Subcutaneous abdominal adipose tissue (tissue), 5 donors: ENCODE measurements around the gene FGF11.
A peak's percentile ranks its signal among the peaks of the same experiment; 100 is the strongest.
"Not testable (repeated sequence)": the region's sequence is repeated elsewhere in the genome, so short reads cannot be mapped to it uniquely, and the experiment has no call there.

Source experiments
- H3K27ac ChIP-seq: one replicate; pipeline ENCODE4 v1.7.0; 2013; ENCODE audit warnings: low read depth, mild to moderate bottlenecking, inconsistent platforms, low read length, moderate library complexity
- H3K27me3 ChIP-seq, 5 donors: one replicate each; pipeline ENCODE4 v1.7.0; 2013; ENCODE audit warnings: low read length in 5 of 5, inconsistent platforms in 1 of 5; ENCODE audit not compliant: control insufficient read depth in 5 of 5, insufficient read depth in 4 of 5
- H3K36me3 ChIP-seq, 5 donors: one replicate each; pipeline ENCODE4 v1.7.0; 2013; ENCODE audit warnings: low read length in 5 of 5; ENCODE audit not compliant: control insufficient read depth in 5 of 5, insufficient read depth in 5 of 5
- H3K4me1 ChIP-seq, 5 donors: one replicate each; pipeline ENCODE4 v1.7.0; 2013; ENCODE audit warnings: low read length in 5 of 5, mild to moderate bottlenecking in 3 of 5, moderate library complexity in 1 of 5; ENCODE audit not compliant: control insufficient read depth in 5 of 5, insufficient read depth in 5 of 5
- H3K4me3 ChIP-seq, 5 donors: one replicate each; pipeline ENCODE4 v1.7.0; 2013; ENCODE audit warnings: low read length in 5 of 5, low read depth in 1 of 5
- H3K9ac ChIP-seq, 5 donors: one replicate each; pipeline ENCODE4 v1.7.0; 2013; ENCODE audit warnings: low read length in 5 of 5, mild to moderate bottlenecking in 4 of 5, moderate library complexity in 3 of 5
- H3K9me3 ChIP-seq, 5 donors: one replicate each; pipeline ENCODE4 v1.7.0; 2013; ENCODE audit warnings: low read length in 5 of 5; ENCODE audit not compliant: control insufficient read depth in 5 of 5
- donor health status: healthy.
- donor health status: healthy.
- donor health status: healthy.
- donor health status: healthy.
- donor health status: healthy.

FGF11 gene

DNA sequence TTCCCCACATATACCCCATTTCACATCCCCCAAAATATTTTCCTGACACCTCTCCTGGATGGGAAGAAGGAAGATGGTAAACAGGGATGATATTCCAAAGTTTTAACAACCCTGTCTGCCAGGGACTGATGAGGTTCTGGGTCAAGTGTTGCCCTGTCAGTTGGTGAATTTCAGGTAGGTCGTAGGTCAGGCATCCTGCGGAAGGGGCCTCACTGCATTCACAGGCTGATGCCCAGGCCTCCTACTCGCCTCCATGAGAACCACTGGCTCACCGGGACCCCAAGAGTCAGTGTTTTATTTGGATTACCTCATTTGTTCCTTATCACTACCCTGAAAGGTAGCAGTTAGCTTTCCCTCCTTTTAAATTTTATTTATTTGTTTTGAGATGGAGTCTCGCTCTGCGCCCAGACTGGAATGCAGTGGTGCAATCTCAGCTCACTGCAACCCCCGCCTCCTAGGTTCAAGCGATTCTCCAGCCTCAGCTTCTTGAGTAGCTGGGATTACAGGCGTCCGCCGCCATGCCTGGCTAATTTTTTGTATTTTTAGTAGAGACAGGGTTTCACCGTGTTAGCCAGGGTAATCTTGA lies 29.6 kb downstream of the FGF11 start:
- H3K27me3 ChIP-seq = no peaks in the 10 kb centered on the region
- H3K9me3 ChIP-seq = no peaks in the 10 kb centered on the region
- H3K27ac ChIP-seq = no peak overlapping the region
- H3K9ac ChIP-seq = peak overlapping the region in 1 of 5 donors; percentile 14
- H3K36me3 ChIP-seq = peaks cover 0 to 28% (median 14%) of the 10 kb centered on the region in 5 donors
- H3K4me1 ChIP-seq = peaks cover 0 to 47% (median 36%) of the 10 kb centered on the region in 5 donors
- H3K4me3 ChIP-seq = no peak overlapping the region

DNA sequence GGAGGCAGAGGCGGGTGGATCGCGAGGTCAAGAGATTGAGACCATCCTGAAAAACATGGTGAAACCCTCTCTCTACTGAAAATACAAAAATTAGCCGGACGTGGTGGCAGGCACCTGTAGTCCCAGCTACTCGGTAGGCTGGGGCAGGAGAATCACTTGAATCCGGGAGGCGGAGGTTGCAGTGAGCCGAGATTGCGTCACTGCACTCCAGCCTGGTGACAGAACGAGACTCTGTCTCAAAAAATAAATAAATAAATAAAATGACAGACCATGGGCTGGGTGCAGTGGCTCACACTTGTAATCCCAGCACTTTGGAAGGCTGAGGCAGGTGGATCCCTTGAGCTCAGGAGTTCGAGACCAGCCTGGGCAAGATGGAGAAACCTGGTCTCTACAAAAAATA lies 30.5 kb downstream of the FGF11 start:
- peaks cover 0 to 22% (median 12%) of the 10 kb centered on the region in 5 donors for H3K36me3 ChIP-seq
- not testable (repeated sequence) for H3K4me3 ChIP-seq, H3K27me3 ChIP-seq, H3K9me3 ChIP-seq, H3K27ac ChIP-seq, H3K9ac ChIP-seq
- H3K4me1 ChIP-seq = peaks cover 0 to 56% (median 38%) of the 10 kb centered on the region in 5 donors

DNA sequence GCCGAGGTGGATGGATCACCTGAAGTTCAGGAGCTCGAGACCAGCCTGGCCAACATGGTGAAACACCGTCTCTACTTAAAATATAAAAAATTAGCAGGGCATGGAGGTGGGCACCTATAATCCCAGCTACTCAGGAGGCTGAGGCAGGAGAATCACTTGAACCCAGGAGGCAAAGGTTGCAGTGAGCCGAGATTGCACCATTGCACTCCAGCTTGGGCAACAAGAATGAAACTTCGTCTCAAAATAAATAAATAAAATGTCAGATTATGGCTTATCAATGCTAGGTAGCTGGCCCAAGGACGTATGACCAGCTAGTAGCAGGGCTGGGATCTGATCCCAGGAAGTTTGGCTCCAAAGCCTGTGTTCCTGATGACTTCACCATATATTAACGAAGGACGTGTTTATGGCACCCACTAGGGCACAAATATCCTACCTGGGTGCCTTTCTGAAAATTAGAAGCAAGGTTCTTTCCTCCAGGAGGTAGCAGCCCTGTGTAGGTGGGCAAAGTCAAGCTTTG lies 31.2 kb downstream of the FGF11 start:
- H3K27me3 ChIP-seq, H3K27ac ChIP-seq, H3K9me3 ChIP-seq, H3K4me3 ChIP-seq: not testable (repeated sequence)
- Histone ChIP-seq H3K36me3 (peaks cover 0 to 19% (median 11%) of the 10 kb centered on the region in 5 donors), H3K9ac (peak overlapping the region in 1 of 5 donors; percentile 39), H3K4me1 (peaks cover 0 to 62% (median 41%) of the 10 kb centered on the region in 5 donors)

DNA sequence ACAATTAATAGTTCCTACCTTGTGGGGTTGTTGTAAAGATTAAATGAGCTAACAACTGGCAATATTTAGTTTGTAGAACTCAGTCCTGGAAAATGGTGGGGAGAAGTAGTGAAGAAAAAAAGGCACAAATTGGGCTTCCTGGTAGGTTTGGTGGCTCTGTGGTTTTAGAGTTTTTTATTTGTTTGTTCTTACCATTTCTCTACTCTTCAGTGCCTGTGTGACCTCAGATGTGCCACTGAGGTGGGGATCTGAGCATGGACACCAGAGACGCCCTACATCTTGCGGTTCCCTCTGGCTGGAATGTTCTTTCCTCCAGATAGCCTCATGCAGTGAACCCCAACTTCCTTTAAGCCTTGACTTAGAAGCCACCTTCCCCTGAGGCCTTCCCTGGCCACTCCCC lies 32.4 kb downstream of the FGF11 start:
- peaks cover 0 to 7% (median under 1%) of the 10 kb centered on the region in 5 donors for H3K36me3 ChIP-seq
- no peak overlapping the region for H3K27ac ChIP-seq
- H3K4me1 ChIP-seq = peaks cover 11 to 66% (median 49%) of the 10 kb centered on the region in 5 donors
- H3K9ac ChIP-seq = peak overlapping the region in 1 of 5 donors; percentile 56
- H3K27me3 ChIP-seq = no peaks in the 10 kb centered on the region
- H3K9me3 ChIP-seq = no peaks in the 10 kb centered on the region
- no peak overlapping the region for H3K4me3 ChIP-seq

DNA sequence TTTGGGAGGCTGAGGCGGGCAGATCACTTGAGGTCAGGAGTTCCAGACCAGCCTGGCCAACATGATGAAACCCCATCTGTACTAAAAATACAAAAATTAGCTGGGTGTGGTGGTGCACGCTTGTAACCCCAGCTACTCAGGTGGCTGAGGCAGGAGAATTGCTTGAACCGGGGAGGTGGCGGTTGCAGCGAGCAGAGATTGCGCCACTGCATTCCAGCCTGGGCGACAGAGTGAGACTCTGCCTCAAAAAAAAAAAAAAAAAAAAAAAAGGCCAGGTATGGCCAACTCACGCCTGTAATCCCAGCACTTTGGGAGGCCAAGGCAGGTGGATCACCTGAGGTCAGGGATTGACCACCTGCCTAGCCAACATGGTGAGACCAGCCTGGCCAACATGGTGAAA lies 35.5 kb downstream of the FGF11 start:
- H3K27me3 ChIP-seq, H3K9ac ChIP-seq, H3K9me3 ChIP-seq, H3K4me3 ChIP-seq, H3K36me3 ChIP-seq: not testable (repeated sequence)
- Histone ChIP-seq H3K4me1 (peaks cover 11 to 66% (median 50%) of the 10 kb centered on the region in 5 donors), H3K27ac (peak overlapping the region; percentile 95)

DNA sequence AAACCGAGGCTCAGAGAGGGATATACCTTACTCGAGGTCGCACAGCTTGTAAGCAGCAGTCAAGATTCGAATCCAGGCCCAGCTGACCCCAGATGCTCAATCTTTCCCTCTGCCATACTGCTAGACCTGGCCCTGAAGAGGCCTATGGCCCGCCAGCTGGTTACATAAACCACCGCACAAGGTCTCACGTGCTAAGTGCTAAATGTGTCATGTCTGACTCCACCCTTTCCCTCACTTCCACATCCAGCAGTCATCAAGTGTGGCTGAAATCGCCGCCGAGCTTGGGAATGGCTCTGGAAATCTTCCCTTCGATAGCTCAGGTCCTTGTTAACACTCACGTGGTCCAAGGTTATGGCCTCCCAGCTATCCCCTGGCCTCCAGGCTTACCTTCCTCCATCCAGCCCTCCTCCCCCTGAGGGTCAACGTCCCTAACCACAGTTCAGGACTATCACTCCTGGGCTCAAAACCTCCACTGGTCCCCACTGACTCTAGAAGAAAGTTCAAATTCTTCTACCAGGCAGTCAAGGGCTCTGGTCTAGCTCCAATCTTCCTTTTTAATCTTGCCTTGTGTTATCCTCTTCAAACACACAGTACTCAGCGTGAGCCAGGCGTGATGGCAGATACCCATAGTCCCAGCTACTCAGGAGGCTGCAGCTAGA lies 36.6 kb downstream of the FGF11 start:
- peaks cover 0 to 2% (median 0%) of the 10 kb centered on the region in 5 donors for H3K36me3 ChIP-seq
- peaks cover 11 to 68% (median 55%) of the 10 kb centered on the region in 5 donors for H3K4me1 ChIP-seq
- no peaks in the 10 kb centered on the region for H3K9me3 ChIP-seq
- peak overlapping the region; percentile 1 to 48 (median 34) for H3K9ac ChIP-seq
- no peaks in the 10 kb centered on the region for H3K27me3 ChIP-seq
- peak overlapping the region in 4 of 5 donors; percentile 7 to 48 (median 28) for H3K4me3 ChIP-seq
- peak overlapping the region; percentile 95 for H3K27ac ChIP-seq

DNA sequence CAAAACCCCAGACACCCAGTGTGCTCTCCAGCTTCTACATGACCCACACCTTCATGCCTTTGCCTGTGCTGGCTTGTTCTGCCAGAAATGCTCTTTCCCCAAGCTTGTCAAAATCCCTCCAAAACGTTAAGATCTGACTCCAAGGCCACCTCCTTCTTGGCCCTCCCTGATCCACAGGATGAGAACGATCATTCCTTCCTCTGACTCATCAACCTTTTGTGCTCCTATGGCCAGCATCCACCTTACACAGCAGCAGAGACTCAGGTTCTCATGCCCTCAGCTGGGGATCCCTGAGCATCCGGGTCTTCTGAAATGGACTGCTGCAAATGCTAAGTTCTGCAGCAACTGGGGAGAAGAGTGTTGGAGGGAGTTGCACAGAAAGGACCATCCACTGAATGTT lies 37.2 kb downstream of the FGF11 start:
- peak overlapping the region in 3 of 5 donors; percentile 1 to 48 (median 34) for H3K9ac ChIP-seq
- peak overlapping the region in 2 of 5 donors; percentile 7 to 30 for H3K4me3 ChIP-seq
- H3K27ac ChIP-seq = peak overlapping the region; percentile 95
- no peaks in the 10 kb centered on the region for H3K27me3 ChIP-seq
- H3K9me3 ChIP-seq = no peaks in the 10 kb centered on the region
- peaks cover 0 to under 1% (median 0%) of the 10 kb centered on the region in 5 donors for H3K36me3 ChIP-seq
- H3K4me1 ChIP-seq = peaks cover 11 to 68% (median 54%) of the 10 kb centered on the region in 5 donors

DNA sequence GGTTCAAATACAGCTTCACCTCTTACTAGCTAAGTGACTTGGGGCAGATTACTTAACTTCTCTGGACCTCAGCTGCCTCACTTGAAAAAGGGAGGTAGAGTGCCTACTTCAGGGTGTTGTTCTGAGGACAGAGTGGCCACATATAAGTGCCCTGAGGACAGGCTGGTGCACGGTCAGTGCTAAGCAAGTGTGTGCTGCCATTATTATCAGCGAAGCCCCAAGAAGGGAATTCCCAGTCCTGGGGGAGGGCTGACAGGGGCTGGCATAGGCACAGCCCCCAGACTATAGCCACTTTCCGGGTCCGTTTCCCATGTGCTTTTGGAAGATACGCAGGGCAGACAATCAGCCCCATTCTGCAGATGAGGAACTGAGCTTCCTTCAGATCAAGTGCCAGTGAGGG lies 37.6 kb downstream of the FGF11 start:
- Histone ChIP-seq H3K27ac (peak overlapping the region; percentile 95), H3K9me3 (no peaks in the 10 kb centered on the region), H3K9ac (peak overlapping the region in 2 of 5 donors; percentile 83 to 88), H3K27me3 (no peaks in the 10 kb centered on the region), H3K4me3 (peak overlapping the region; percentile 68 to 89 (median 84)), H3K4me1 (peaks cover 11 to 65% (median 53%) of the 10 kb centered on the region in 5 donors), H3K36me3 (no peaks in the 10 kb centered on the region)

DNA sequence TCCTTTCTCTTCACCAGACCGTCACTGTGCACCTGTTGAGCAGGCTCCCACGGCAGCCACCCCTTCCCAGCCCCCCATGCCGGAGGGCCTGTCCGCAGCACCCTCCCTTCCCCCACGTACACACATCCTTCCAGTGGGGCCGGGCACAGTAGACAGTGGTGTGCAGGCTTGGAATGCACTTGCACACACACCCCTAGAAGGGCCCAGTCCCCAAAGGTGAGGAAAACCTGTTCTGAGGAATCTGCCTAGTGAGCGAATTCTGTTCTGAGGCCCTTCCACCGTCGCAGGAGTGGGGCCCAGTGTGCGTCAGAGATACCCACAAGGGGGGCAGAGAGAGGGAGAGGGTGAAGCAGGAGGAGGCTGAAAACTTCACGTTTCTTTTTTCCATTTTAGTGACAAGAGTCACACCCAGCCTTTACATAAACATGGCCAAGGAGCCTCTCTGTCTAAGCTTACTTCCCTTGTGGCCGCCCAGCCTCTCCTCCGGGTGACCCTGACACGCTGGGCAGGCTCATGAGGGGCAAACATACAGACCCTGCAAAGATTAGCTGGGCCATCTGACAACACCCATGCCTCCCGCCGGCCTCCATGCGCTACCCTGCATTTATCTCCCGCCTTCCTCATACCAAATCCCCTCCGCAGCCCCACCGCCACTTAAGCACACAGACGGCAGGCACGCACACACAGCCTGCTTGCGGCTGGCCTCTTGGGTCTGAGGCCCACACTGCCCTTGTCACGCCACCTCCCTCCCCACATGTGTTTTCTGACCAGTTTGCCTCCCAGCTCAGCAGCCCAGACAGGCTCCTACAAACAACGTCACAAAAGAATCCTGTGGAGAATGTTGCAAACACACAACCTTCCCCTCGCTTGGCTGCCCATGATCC lies 38.3 kb downstream of the FGF11 start:
- Histone ChIP-seq H3K4me3 (peak overlapping the region; percentile 81 to 99 (median 87)), H3K36me3 (no peaks in the 10 kb centered on the region), H3K4me1 (peaks cover 11 to 65% (median 53%) of the 10 kb centered on the region in 5 donors), H3K27ac (peak overlapping the region; percentile 95), H3K9me3 (no peaks in the 10 kb centered on the region), H3K9ac (peak overlapping the region; percentile 25 to 88 (median 70)), H3K27me3 (no peaks in the 10 kb centered on the region)
